Keratinocyte (primary cell): Measurements from ENCODE around the gene CHST8. TPM values are rescaled to one million over a fixed set of nuclear protein-coding genes. Genes with fewer than 3 reads are reported as not detected.

Experiments
- DNase-seq: peaks from one replicate; pipeline ENCODE4 v3.0.0-alpha.2; 2011; ENCODE audit warnings: low read depth, missing footprints, low spot score
- FAIRE-seq: peaks from 2 replicates; lab custom pipeline; 2011; peaks lifted over from hg19 to GRCh38; lab: Jason Lieb, UNC
- H2AFZ ChIP-seq: 2 replicates; pipeline ENCODE4 v1.6.0; 2012; ENCODE audit warnings: low read length, control low read depth, inconsistent platforms; ENCODE audit not compliant: control insufficient read depth
- H3K27ac ChIP-seq: 2 replicates; pipeline ENCODE4 v1.5.1; 2011; ENCODE audit warnings: low read length; ENCODE audit not compliant: control insufficient read depth, insufficient read depth
- H3K27me3 ChIP-seq: 3 replicates; pipeline ENCODE4 v1.6.0; 2011; ENCODE audit warnings: low read length; ENCODE audit not compliant: control insufficient read depth, insufficient read depth; ENCODE audit errors: extremely low read depth
- H3K36me3 ChIP-seq, 2 experiments: 2 replicates in 1 of 2; 3 replicates in 1 of 2; pipeline ENCODE4 v1.5.1; 2011; ENCODE audit warnings: low read length in 2 of 2, mild to moderate bottlenecking in 1 of 2; ENCODE audit not compliant: control insufficient read depth in 2 of 2, insufficient read depth in 2 of 2; ENCODE audit errors: extremely low read depth in 1 of 2
- H3K4me1 ChIP-seq: 3 replicates; pipeline ENCODE4 v1.5.1; 2011; ENCODE audit warnings: low read length; ENCODE audit not compliant: control insufficient read depth, insufficient read depth; ENCODE audit errors: extremely low read depth
- H3K4me2 ChIP-seq: 3 replicates; pipeline ENCODE4 v1.6.0; 2011; ENCODE audit warnings: low read depth, low read length; ENCODE audit not compliant: control insufficient read depth, insufficient read depth; ENCODE audit errors: extremely low read depth
- H3K4me3 ChIP-seq, 3 experiments: fragments of 200-600 bp in 1 of 3; sonication (generic) in 1 of 3; 2 replicates in 2 of 3; 3 replicates in 1 of 3; pipeline ENCODE4 v1.5.1; 2011 to 2016; ENCODE audit warnings: low read length in 3 of 3, mild to moderate bottlenecking in 3 of 3, control low read depth in 2 of 3, inconsistent platforms in 1 of 3, low read depth in 1 of 3, mixed read lengths in 1 of 3, mixed run types in 1 of 3, moderate library complexity in 1 of 3; ENCODE audit not compliant: control insufficient read depth in 2 of 3, insufficient read depth in 2 of 3; ENCODE audit errors: extremely low read depth in 1 of 3
- H3K79me2 ChIP-seq: 2 replicates; pipeline ENCODE4 v1.6.0; 2012; ENCODE audit warnings: low read length; ENCODE audit not compliant: control insufficient read depth, insufficient read depth
- H3K9ac ChIP-seq: 3 replicates; pipeline ENCODE4 v1.6.0; 2011; ENCODE audit warnings: low read length; ENCODE audit not compliant: control insufficient read depth, insufficient read depth; ENCODE audit errors: extremely low read depth
- H3K9me1 ChIP-seq: 3 replicates; pipeline ENCODE4 v1.6.0; 2011; ENCODE audit warnings: low read length; ENCODE audit not compliant: control insufficient read depth, insufficient read depth; ENCODE audit errors: extremely low read depth
- H3K9me3 ChIP-seq: 2 replicates; pipeline ENCODE4 v1.5.1; 2012; ENCODE audit warnings: low read depth, low read length; ENCODE audit not compliant: control insufficient read depth
- H4K20me1 ChIP-seq: 3 replicates; pipeline ENCODE4 v1.6.0; 2011; ENCODE audit warnings: low read length; ENCODE audit not compliant: control insufficient read depth, insufficient read depth; ENCODE audit errors: extremely low read depth
- EZH2 ChIP-seq: IDR thresholded peaks from one replicate; pipeline ENCODE4 v1.6.1; 2012; ENCODE audit warnings: inconsistent platforms, mild to moderate bottlenecking, low read length, moderate library complexity
- dilution Hi-C: fragments of 300-500 bp; cut with MboI; formaldehyde crosslinking; loops from one replicate; pipeline ENCODE4 v1.7.0; 2020; ENCODE audit warnings: low sequenced_read_pairs; ENCODE audit not compliant: extremely low pct_ligation_motif_present
- polyA plus RNA-seq, 5 experiments: library from polyadenylated mRNA; depleted of rRNA in 3 of 5; stranded (reverse) in 3 of 5; stranded (forward) in 1 of 5; unstranded in 1 of 5; fragments of >200 nt; gene quantifications; 1 replicate in 1 of 5; 2 replicates in 3 of 5; 3 replicates in 1 of 5; pipeline versions ENCODE4 v1.2.1 to v1.2.3, GENCODE V29; 2011 to 2012; ENCODE audit warnings: missing spikeins in 2 of 5, low read depth in 1 of 5, low replicate concordance in 1 of 5
- TF ChIP-seq, protein P1 (sequence below), 3 experiments: IDR thresholded peaks in 1 of 3; conservative IDR thresholded peaks in 1 of 3; optimal IDR thresholded peaks in 1 of 3; 2 replicates in 2 of 3; 3 replicates in 1 of 3; pipeline versions ENCODE3 to v1.5.1; 2011; ENCODE audit warnings: low read length in 3 of 3, mild to moderate bottlenecking in 3 of 3, moderate library complexity in 2 of 3, control low read depth in 1 of 3, inconsistent platforms in 1 of 3; ENCODE audit not compliant: insufficient read depth in 2 of 3; ENCODE audit errors: extremely low read depth in 1 of 3

CHST8 gene
- polyA plus RNA-seq, 1 donor (not counting 4 experiments of a cell fraction or from before 2014, with no cell fraction given), result not detected

DNA sequence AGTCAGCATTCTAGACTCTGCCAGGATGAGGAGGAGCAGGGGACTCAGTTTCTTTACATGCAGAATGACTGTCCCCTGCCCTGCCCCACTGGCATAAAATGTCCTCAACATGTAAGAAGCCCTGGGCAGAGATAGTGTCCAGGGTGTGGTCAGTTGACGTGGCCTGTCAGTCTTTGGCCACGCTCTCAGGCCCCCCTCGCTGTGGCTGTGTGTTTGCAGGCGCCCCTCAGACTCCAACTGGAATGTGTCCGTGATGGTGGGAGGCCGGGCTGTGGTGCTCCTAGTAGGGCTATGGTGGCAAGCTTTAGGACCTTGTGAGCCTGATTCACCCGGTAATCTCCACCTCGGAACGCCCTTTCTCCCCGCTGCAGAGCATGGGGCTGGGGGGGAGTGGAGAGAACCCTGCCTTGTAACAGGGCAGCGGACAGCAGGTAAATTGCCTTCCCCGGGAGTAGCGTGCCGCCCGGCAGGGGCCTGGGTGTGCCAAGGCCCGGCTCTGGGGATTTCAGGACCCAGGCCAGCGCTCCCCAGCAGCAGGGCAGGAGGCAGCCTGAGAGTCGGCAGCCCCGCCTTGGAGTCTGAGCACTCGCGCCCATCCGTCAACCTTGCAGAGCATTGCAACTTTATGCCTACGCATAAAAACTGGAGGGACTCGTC lies 62.3 kb downstream of the CHST8 start:
- Histone ChIP-seq H3K9me3 (no peaks in the 10 kb centered on the region), H2AFZ (no peak overlapping the region), H3K27me3 (peaks cover 10% of the 10 kb centered on the region), H3K4me2 (no peak overlapping the region), H3K27ac (no peak overlapping the region), H3K36me3 (no peaks in the 10 kb centered on the region), H3K9ac (no peak overlapping the region), H3K79me2 (no peaks in the 10 kb centered on the region), H3K4me1 (no peaks in the 10 kb centered on the region), H4K20me1 (no peaks in the 10 kb centered on the region), H3K4me3 (no peak overlapping the region), H3K9me1 (no peaks in the 10 kb centered on the region)
- TF ChIP-seq EZH2, result no peak
- TF ChIP-seq, protein P1, sequence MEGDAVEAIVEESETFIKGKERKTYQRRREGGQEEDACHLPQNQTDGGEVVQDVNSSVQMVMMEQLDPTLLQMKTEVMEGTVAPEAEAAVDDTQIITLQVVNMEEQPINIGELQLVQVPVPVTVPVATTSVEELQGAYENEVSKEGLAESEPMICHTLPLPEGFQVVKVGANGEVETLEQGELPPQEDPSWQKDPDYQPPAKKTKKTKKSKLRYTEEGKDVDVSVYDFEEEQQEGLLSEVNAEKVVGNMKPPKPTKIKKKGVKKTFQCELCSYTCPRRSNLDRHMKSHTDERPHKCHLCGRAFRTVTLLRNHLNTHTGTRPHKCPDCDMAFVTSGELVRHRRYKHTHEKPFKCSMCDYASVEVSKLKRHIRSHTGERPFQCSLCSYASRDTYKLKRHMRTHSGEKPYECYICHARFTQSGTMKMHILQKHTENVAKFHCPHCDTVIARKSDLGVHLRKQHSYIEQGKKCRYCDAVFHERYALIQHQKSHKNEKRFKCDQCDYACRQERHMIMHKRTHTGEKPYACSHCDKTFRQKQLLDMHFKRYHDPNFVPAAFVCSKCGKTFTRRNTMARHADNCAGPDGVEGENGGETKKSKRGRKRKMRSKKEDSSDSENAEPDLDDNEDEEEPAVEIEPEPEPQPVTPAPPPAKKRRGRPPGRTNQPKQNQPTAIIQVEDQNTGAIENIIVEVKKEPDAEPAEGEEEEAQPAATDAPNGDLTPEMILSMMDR (optimal IDR thresholded peaks at IDR 0.05 in 1 of 3, IDR thresholded peaks at IDR 0.05 in 1 of 3, conservative IDR thresholded peaks at IDR 0.05 in 1 of 3; ENCODE audit: extremely low read depth in 1 of 3, insufficient read depth in 2 of 3, low read length in 3 of 3), result no peak
- dilution Hi-C loops, result no loop called here
- no peak for FAIRE-seq
- DNase-seq, result no peak

DNA sequence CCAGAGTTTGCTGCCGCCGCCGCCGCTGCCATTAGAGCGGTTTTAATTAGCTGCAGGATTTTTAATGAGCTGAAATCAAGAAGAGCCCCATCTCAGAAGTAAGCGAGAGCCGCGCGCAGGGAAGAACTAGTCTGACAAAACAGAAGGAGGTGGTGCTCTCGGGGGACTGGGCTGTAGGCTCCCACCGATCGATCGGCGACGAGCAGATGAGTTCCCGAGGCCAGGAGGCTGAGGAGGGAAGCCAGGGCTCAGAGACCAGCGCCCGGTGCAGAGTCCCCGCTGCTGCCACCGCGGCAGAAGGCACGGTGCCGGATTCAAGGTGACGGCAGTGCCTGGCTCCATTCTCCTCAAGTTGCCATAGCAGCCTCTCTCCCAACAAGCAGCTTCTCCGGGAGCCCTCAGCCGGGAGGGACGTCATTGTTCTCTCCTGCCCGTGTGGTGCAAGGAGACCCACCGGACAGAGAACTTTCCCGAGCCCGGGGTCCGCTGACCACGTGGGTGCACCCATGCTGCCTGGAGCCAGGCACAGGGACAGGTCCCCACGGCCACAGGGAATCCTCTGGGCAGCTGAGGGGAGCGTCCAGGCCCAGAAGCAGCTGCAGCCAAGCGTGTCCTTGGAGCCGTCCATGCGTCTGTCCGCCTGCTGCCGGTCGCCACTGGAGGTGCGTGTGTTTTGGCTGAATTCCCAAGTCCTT lies 62.9 kb downstream of the CHST8 start:
- no peak overlapping the region for H3K4me2 ChIP-seq
- TF ChIP-seq, protein P1 (optimal IDR thresholded peaks at IDR 0.05 in 1 of 3, IDR thresholded peaks at IDR 0.05 in 1 of 3, conservative IDR thresholded peaks at IDR 0.05 in 1 of 3; ENCODE audit: extremely low read depth in 1 of 3, insufficient read depth in 2 of 3, low read length in 3 of 3), result no peak
- TF ChIP-seq EZH2, result no peak
- no peaks in the 10 kb centered on the region for H3K9me3 ChIP-seq
- FAIRE-seq, result no peak
- H3K4me3 ChIP-seq, result no peak overlapping the region
- H3K27ac ChIP-seq, result no peak overlapping the region
- dilution Hi-C loops, result no loop called here
- H3K9me1 ChIP-seq, result no peaks in the 10 kb centered on the region
- no peak overlapping the region for H2AFZ ChIP-seq
- H4K20me1 ChIP-seq, result no peaks in the 10 kb centered on the region
- no peak for DNase-seq
- no peaks in the 10 kb centered on the region for H3K36me3 ChIP-seq
- no peak overlapping the region for H3K9ac ChIP-seq
- H3K4me1 ChIP-seq, result no peaks in the 10 kb centered on the region
- no peaks in the 10 kb centered on the region for H3K79me2 ChIP-seq
- H3K27me3 ChIP-seq, result peaks cover 10% of the 10 kb centered on the region
